Transverse colon (tissue), 3 donors: ENCODE data around the gene TRPM3.

Experiments used
- POLR2A ChIP-seq: fragments of 450-650 bp; IDR thresholded peaks from one replicate; pipeline ENCODE4 v1.6.1; 2016; ENCODE audit warnings: antibody characterized with exemption, mild to moderate bottlenecking, moderate library complexity
- TF ChIP-seq, protein P1 (sequence below), 5 experiments: fragments of 200-600 bp in 3 of 5; fragments of 450-650 bp in 2 of 5; sonication (generic) in 3 of 5; IDR thresholded peaks; 1 replicate in 2 of 5; 2 replicates in 3 of 5; pipeline ENCODE4 v1.5.1; 2016 to 2017; ENCODE audit warnings: antibody characterized with exemption in 5 of 5, inconsistent platforms in 3 of 5, mild to moderate bottlenecking in 2 of 5, moderate library complexity in 1 of 5

DNA sequence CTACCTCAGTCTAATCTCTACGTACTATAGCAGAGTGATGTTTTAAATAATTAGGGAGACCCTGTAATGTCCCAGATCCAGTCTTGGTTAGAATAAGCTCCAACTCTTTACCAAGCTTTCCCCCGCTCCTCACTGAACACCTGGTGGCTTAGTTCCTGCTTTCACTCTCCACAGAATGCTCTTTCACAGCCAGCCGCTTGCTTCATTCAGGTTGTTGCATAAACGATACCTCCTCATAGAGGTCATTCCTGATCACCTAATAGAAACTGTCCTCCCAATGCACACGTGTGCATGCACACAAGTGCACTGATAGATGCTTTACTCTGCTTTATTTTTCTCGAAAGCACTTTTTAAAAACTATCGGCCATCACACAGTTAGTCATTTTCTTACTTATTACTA, 298.1 kb downstream of the TRPM3 start:
- TF ChIP-seq POLR2A, result no peak
- TF ChIP-seq, protein P1, sequence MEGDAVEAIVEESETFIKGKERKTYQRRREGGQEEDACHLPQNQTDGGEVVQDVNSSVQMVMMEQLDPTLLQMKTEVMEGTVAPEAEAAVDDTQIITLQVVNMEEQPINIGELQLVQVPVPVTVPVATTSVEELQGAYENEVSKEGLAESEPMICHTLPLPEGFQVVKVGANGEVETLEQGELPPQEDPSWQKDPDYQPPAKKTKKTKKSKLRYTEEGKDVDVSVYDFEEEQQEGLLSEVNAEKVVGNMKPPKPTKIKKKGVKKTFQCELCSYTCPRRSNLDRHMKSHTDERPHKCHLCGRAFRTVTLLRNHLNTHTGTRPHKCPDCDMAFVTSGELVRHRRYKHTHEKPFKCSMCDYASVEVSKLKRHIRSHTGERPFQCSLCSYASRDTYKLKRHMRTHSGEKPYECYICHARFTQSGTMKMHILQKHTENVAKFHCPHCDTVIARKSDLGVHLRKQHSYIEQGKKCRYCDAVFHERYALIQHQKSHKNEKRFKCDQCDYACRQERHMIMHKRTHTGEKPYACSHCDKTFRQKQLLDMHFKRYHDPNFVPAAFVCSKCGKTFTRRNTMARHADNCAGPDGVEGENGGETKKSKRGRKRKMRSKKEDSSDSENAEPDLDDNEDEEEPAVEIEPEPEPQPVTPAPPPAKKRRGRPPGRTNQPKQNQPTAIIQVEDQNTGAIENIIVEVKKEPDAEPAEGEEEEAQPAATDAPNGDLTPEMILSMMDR (IDR thresholded peaks at IDR 0.05), result no peak
